Stomach (tissue), 4 donors: ENCODE results near the gene PSMB7.

Experiments used
- EP300 ChIP-seq: sonication (generic); formaldehyde crosslinking; IDR thresholded peaks from one replicate; pipeline ENCODE4 v1.6.1; 2017; ENCODE audit warnings: antibody characterized with exemption
- POLR2A ChIP-seq, 4 donors: fragments of 450-650 bp; IDR thresholded peaks; one replicate each; pipeline ENCODE4 v1.6.1; 2016; ENCODE audit warnings: antibody characterized with exemption in 4 of 4, control low read depth in 2 of 4, mild to moderate bottlenecking in 1 of 4, moderate library complexity in 1 of 4
- POLR2AphosphoS5 ChIP-seq, 3 donors: sonication (generic); formaldehyde crosslinking; IDR thresholded peaks; one replicate each; pipeline ENCODE4 v1.6.1; 2016; ENCODE audit warnings: antibody characterized with exemption in 3 of 3
- TF ChIP-seq, protein P1 (sequence below), 7 experiments: fragments of 450-650 bp in 4 of 7; fragments of 200-600 bp in 3 of 7; sonication (generic) in 3 of 7; IDR thresholded peaks; one replicate each; pipeline ENCODE4 v1.5.1; 2016 to 2019; ENCODE audit warnings: antibody characterized with exemption in 7 of 7, control low read depth in 2 of 7, mild to moderate bottlenecking in 1 of 7

DNA sequence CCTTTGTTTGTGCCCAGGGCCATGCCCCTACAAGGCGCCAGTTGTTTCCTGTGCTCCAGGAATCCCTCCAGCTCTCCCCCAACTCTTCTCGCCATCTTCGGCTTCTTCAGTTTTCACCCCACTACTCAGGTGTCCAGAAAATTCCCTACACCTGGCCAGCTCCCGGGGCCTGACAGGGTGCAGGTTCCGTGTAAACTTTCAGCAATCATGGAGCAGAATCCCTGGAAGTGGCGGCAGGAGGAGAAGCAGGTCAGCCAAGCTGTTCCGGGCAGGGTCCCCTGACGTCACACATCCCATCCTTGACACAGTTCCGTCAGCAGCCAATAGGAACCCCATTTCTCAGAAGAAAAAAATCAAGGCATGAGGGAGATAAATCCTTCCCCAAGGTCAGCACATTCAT lies 22.8 kb upstream of the PSMB7 start:
- no peak for TF ChIP-seq EP300
- no peak for TF ChIP-seq POLR2A (IDR thresholded peaks at IDR 0.05)
- TF ChIP-seq, protein P1, sequence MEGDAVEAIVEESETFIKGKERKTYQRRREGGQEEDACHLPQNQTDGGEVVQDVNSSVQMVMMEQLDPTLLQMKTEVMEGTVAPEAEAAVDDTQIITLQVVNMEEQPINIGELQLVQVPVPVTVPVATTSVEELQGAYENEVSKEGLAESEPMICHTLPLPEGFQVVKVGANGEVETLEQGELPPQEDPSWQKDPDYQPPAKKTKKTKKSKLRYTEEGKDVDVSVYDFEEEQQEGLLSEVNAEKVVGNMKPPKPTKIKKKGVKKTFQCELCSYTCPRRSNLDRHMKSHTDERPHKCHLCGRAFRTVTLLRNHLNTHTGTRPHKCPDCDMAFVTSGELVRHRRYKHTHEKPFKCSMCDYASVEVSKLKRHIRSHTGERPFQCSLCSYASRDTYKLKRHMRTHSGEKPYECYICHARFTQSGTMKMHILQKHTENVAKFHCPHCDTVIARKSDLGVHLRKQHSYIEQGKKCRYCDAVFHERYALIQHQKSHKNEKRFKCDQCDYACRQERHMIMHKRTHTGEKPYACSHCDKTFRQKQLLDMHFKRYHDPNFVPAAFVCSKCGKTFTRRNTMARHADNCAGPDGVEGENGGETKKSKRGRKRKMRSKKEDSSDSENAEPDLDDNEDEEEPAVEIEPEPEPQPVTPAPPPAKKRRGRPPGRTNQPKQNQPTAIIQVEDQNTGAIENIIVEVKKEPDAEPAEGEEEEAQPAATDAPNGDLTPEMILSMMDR (IDR thresholded peaks at IDR 0.05): no peak
- TF ChIP-seq POLR2AphosphoS5 (IDR thresholded peaks at IDR 0.05): no peak
